GM12873 (cell line): ENCODE measurements around the gene COL4A6.

Experiments
- TF ChIP-seq, protein P1 (sequence below): IDR thresholded peaks from 2 replicates; pipeline ENCODE4 v1.5.1; 2012; ENCODE audit warnings: low read depth, mild to moderate bottlenecking, moderate library complexity, low read length, control low read depth; ENCODE audit not compliant: insufficient read depth; ENCODE audit errors: missing control alignments

COL4A6 gene

DNA sequence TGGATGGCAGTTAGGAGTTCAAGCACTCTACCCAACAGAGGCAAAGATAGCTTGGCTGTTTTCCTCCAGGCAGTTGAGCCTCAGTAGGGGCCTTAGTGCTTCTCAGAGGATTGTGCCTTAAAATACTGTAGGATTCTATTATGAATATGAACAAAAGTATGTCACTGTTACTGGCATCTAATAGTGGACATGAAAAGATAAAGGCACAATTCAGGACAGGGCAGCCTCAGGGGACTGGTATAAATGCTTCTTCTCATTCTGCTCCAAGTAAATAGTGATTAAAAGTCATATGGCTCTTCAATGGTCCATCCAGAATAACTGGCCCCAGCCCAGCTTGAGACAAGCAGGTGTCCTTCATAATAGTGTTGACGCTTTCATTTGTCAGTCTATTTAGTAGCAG is 17.7 kb downstream of the COL4A6 start:
- TF ChIP-seq, protein P1, sequence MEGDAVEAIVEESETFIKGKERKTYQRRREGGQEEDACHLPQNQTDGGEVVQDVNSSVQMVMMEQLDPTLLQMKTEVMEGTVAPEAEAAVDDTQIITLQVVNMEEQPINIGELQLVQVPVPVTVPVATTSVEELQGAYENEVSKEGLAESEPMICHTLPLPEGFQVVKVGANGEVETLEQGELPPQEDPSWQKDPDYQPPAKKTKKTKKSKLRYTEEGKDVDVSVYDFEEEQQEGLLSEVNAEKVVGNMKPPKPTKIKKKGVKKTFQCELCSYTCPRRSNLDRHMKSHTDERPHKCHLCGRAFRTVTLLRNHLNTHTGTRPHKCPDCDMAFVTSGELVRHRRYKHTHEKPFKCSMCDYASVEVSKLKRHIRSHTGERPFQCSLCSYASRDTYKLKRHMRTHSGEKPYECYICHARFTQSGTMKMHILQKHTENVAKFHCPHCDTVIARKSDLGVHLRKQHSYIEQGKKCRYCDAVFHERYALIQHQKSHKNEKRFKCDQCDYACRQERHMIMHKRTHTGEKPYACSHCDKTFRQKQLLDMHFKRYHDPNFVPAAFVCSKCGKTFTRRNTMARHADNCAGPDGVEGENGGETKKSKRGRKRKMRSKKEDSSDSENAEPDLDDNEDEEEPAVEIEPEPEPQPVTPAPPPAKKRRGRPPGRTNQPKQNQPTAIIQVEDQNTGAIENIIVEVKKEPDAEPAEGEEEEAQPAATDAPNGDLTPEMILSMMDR = no peak

DNA sequence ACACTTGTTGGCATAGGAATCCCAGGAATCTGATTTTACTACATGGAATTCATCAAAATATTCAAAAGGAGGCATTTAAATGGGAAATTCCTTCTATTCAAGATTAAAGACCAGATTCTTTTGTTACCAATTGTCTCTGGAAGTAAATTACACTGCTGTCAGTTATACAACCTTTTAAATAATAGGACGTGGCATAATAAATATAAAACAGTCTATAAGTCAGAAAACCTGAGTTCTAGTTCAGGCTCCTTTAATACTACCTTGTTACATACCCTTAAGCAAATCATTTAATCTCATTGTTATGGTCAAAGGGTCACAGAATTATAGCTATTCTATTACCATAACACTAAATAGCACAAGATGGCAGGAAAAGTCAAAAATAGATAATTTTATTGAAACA is 18.8 kb downstream of the COL4A6 start:
- TF ChIP-seq, protein P1 = no peak

DNA sequence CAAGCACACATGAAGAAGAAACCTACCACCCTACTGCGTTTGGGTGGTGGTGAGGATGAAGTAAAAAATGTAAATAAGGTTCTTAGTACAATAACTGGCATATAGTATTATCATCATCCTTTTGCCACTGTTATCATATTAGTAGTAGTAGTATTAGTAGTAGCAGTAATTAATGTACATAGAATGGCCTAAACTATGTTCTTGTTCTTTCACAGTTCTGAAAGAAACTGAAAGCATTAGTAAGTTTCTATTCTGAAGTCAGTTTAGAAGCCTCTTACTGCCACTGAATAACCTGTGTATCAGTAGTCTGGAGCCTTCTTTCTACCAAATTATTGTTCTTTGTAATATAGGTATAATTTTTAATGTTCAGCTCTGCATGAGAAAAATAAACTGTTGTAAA is 21.0 kb downstream of the COL4A6 start:
- TF ChIP-seq, protein P1 = no peak

DNA sequence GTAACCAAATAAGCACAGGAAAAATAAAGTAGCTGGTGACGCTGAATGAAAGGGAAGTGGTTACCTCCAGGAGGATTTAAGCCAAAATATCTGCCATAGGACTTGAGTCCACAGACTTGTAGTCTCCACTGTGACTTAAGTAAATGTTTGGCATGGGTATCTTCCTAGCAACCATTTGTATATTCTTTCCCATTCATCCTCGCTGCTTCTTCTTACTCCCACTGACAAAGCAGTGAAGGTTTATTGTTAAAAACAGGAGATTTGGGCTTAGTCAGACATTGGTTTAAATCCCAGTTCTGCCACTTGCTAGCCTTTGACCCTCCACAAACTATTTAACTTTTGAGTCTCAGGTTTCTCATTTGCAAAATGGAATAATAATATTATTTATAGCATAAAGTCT is 22.3 kb downstream of the COL4A6 start:
- TF ChIP-seq, protein P1 = no peak

DNA sequence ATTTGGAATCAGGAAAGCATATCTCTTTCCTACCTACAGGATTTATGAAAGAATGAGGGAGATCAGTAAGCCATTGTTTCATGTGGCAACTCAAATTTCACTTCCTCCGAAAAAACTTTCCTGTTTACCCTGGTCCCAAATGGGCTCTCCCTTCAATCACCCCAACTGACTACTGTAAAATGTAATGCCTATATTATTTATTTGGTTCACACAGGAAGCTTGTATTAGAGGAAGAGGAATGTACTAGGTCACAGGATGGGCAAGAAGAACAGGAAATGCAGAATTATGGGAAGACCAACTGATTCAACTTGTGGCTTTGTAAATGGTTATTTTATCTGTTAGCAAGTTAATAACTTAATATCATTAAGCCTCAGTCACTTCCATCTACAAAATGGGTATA is 23.1 kb downstream of the COL4A6 start:
- TF ChIP-seq, protein P1 = no peak

GRCh38 chrX:108412783-108413182 is 25.4 kb downstream of the COL4A6 start:
- TF ChIP-seq, protein P1 = no peak

- TF ChIP-seq, protein P1 = no peak
Measured at GRCh38 chrX:108399418-108400165, 38.6 kb downstream of the COL4A6 start.
